GM23338 (cell line): ENCODE measurements around the gene NAPB.

Source experiments
- CREB1 ChIP-seq: fragments of 250-450 bp; sonication (Bioruptor Pico); IDR thresholded peaks from 2 replicates; pipeline ENCODE4 v1.5.0; 2020; ENCODE audit warnings: low read depth, mild to moderate bottlenecking, moderate library complexity
- CTCF ChIP-seq, 2 experiments: fragments of 200-600 bp in 1 of 2; sonication (generic) in 1 of 2; conservative IDR thresholded peaks; 2 replicates each; pipeline versions ENCODE4 v1.5.1 to v1.6.1; 2016 to 2017; ENCODE audit warnings: antibody characterized with exemption in 2 of 2, low read depth in 2 of 2, mild to moderate bottlenecking in 2 of 2, moderate library complexity in 1 of 2
- EZH2 ChIP-seq: fragments of 200-600 bp; sonication (generic); IDR thresholded peaks from one replicate; pipeline ENCODE4 v1.8.0; 2017; ENCODE audit warnings: antibody characterized with exemption, mild to moderate bottlenecking, low read depth; ENCODE audit not compliant: unreplicated experiment
- EZH2phosphoT487 ChIP-seq: fragments of 200-600 bp; sonication (generic); IDR thresholded peaks from one replicate; pipeline ENCODE4 v1.8.1; 2018; ENCODE audit warnings: antibody characterized with exemption; ENCODE audit not compliant: unreplicated experiment
- NANOG ChIP-seq: IDR thresholded peaks from 2 replicates; pipeline ENCODE4 v1.6.1; 2016; ENCODE audit warnings: antibody characterized with exemption, borderline replicate concordance
- POLR2AphosphoS5 ChIP-seq: IDR thresholded peaks from 2 replicates; pipeline ENCODE4 v1.6.1; 2016; ENCODE audit warnings: antibody characterized with exemption, low read depth
- REST ChIP-seq: IDR thresholded peaks from one replicate; pipeline ENCODE4 v1.6.1; 2018; ENCODE audit warnings: antibody characterized with exemption; ENCODE audit not compliant: unreplicated experiment
- ZNF114 ChIP-seq: fragments of 250-450 bp; sonication (Bioruptor Pico); IDR thresholded peaks from 2 replicates; pipeline ENCODE4 v1.5.0; 2020; ENCODE audit warnings: mild to moderate bottlenecking, moderate library complexity
- ZNF331 ChIP-seq: fragments of 250-450 bp; sonication (Bioruptor Pico); IDR thresholded peaks from 2 replicates; pipeline ENCODE4 v1.5.0; 2020; ENCODE audit warnings: low read depth, mild to moderate bottlenecking, moderate library complexity

- TF ChIP-seq CTCF (conservative IDR thresholded peaks at IDR 0.05; ENCODE audit: low read depth in 2 of 2), result no peak
- TF ChIP-seq EZH2, result no peak
- no peak for TF ChIP-seq ZNF331 (CRISPR knock-in tag)
- TF ChIP-seq POLR2AphosphoS5, result no peak
- TF ChIP-seq REST, result no peak
- no peak for TF ChIP-seq EZH2phosphoT487
- no peak for TF ChIP-seq ZNF114
- TF ChIP-seq CREB1, result no peak
- no peak for TF ChIP-seq NANOG
Observed at GRCh38 chr20:23370274-23370673, 51.0 kb downstream of the NAPB start.
